ENCODE data around the gene KBTBD8. TPM values are rescaled to one million over a fixed set of nuclear protein-coding genes. Genes with fewer than 3 reads are reported as not detected.

Gene KBTBD8
- total RNA-seq, 6 donors from 2014 or later = 1.1 to 8.4 (median 3.8) TPM

DNA sequence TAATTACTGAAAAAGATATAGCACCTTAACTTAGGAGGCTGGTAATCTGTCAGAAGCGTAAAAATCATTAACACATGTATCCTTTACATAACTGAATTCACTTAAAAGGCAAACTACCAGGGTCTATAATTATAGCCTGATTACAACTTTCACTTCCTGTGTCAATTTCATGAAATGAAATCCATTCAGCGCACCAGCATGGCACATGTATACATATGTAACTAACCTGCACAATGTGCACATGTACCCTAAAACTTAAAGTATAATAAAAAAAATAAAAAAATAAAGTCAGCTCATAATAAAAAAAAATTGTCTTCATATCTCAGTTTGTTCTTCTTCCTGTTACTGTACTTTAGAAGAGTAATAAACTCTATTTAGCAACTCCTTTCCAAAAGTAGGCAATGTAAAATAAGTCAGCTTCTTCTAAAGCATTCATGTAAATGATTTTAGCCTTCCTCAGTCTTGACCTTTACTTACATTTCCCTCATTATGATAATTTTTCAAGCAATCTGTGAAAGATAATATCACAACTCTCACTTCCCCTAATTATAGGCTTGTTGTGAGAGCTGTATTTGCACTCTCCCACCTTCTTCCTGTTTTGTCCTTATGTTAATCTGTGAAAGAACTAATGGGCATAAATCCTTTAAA lies 50.1 kb downstream of the KBTBD8 start:
- no peak overlapping the region for H3K4me3 ChIP-seq
- WGBS, 2 donors = 77 to 83% methylated on average over 2 of the region's 2 CpGs
- no peaks in the 10 kb centered on the region for H3K27me3 ChIP-seq
- no peaks in the 10 kb centered on the region for H3K9me3 ChIP-seq
- no peak for TF ChIP-seq EP300 (IDR thresholded peaks at IDR 0.05)
- H3K36me3 ChIP-seq = no peaks in the 10 kb centered on the region
- no peaks in the 10 kb centered on the region for H3K4me1 ChIP-seq
- ATAC-seq (ENCODE audit: low FRiP score in 2 of 2) (peak in 1 of 2 donors; percentile 51), DNase-seq (no peak)
- no peak overlapping the region for H3K27ac ChIP-seq

DNA sequence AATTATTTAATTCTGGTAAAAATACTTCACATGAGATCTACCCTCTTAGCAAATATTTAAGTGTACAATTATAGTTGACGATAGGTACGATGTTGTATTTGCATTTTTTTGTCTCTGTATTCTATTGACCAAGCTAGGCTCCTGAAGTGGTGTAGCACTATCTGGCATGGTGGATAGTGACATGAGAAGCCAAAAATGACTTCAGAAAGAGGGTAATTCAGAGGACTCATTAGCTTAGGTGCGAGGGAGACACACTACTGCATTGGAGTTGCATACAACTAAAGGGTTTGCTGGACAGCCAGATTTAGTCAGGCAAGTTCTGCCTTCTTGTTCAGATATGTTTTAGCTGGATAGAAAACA lies 50.6 kb downstream of the KBTBD8 start:
- H3K36me3 ChIP-seq = no peaks in the 10 kb centered on the region
- TF ChIP-seq POLR2AphosphoS5 (IDR thresholded peaks at IDR 0.05) = no peak
- no peak for TF ChIP-seq POLR2A (IDR thresholded peaks at IDR 0.05)
- TF ChIP-seq EP300 (IDR thresholded peaks at IDR 0.05) = no peak
- TF ChIP-seq, protein P1, sequence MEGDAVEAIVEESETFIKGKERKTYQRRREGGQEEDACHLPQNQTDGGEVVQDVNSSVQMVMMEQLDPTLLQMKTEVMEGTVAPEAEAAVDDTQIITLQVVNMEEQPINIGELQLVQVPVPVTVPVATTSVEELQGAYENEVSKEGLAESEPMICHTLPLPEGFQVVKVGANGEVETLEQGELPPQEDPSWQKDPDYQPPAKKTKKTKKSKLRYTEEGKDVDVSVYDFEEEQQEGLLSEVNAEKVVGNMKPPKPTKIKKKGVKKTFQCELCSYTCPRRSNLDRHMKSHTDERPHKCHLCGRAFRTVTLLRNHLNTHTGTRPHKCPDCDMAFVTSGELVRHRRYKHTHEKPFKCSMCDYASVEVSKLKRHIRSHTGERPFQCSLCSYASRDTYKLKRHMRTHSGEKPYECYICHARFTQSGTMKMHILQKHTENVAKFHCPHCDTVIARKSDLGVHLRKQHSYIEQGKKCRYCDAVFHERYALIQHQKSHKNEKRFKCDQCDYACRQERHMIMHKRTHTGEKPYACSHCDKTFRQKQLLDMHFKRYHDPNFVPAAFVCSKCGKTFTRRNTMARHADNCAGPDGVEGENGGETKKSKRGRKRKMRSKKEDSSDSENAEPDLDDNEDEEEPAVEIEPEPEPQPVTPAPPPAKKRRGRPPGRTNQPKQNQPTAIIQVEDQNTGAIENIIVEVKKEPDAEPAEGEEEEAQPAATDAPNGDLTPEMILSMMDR (IDR thresholded peaks at IDR 0.05) = no peak
- no peaks in the 10 kb centered on the region for H3K9me3 ChIP-seq
- no peak overlapping the region for H3K27ac ChIP-seq
- H3K4me1 ChIP-seq = no peaks in the 10 kb centered on the region
- DNase-seq = no peak
- H3K4me3 ChIP-seq = no peak overlapping the region
- WGBS, 2 donors = 86 to 87% methylated on average over 3 of the region's 3 CpGs
- ATAC-seq (ENCODE audit: low FRiP score in 2 of 2) = no peak
- no peaks in the 10 kb centered on the region for H3K27me3 ChIP-seq

DNA sequence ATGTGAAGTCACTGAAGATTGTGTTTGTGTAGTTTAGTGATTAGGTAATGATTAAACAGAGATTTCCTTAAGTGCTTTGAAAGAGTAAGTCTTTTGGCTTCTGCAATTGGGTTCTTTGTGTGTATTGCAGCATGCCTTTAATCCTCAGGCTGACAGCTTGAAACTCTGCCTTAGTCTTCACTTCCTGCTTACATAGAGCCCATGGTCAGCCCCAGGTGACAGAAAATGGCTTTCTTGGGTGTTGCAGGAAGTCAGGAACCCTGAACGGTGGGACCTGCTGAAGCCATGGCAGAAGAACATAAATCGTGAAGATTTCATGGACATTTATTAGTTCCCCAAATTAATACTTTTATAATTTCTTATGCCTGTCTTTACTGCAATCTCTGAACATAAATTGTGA lies 61.3 kb downstream of the KBTBD8 start:
- Histone ChIP-seq H3K4me1 (no peaks in the 10 kb centered on the region), H3K27ac (no peak overlapping the region), H3K36me3 (no peaks in the 10 kb centered on the region), H3K9me3 (no peaks in the 10 kb centered on the region), H3K27me3 (no peaks in the 10 kb centered on the region), H3K4me3 (no peak overlapping the region)
- WGBS, 2 donors = 54 to 79% methylated on average over 2 of the region's 2 CpGs
- TF ChIP-seq EP300 (IDR thresholded peaks at IDR 0.05) (no peak), POLR2A (IDR thresholded peaks at IDR 0.05) (no peak)
- TF ChIP-seq, protein P1 (IDR thresholded peaks at IDR 0.05) = no peak
- DNase-seq (no peak), ATAC-seq (ENCODE audit: low FRiP score in 2 of 2) (no peak)
